Measurements from ENCODE around the gene SUSD6. TPM values are rescaled to one million over a fixed set of nuclear protein-coding genes. Genes with fewer than 3 reads are reported as not detected.

SUSD6 gene
- total and polyA plus RNA-seq, 4 donors, result 16.0 to 75.1 (median 61.0) TPM

DNA sequence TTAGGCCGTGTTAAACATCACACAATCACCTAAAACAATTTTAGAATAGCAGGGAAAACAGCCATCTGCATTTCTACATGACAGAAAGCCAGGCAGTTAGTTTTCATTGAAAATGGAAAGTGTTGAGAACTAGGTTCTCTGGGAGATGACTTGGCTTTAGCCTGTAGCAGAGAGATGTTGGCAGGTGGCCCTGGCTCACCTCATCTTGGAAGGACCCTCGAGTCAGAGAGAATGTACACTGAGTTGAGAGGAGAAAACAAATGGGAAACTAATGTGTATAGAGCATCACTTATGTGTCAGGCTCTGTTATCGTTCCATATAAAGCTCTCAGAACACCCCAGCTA is 51.9 kb downstream of the SUSD6 start:
- ATAC-seq (ENCODE audit: insufficient read depth, low FRiP score), result no peak
- no peak overlapping the region for H3K4me3 ChIP-seq
- WGBS, 2 donors, result 46 to 55% methylated on average over 3 of the region's 3 CpGs
- no peak for TF ChIP-seq CTCF (IDR thresholded peaks at IDR 0.05; ENCODE audit: control extremely low read depth, extremely low read depth)
- H3K27ac ChIP-seq (ENCODE audit: low read depth in 1 of 2, low read length in 1 of 2), result peak overlapping the region in 1 of 2 donors; percentile 83
- H3K36me3 ChIP-seq (ENCODE audit: control insufficient read depth in 4 of 4, insufficient read depth in 4 of 4, low read length in 4 of 4), result peaks cover 0 to 11% (median 9%) of the 10 kb centered on the region in 4 donors
- H3K4me1 ChIP-seq (ENCODE audit: control insufficient read depth in 5 of 5, insufficient read depth in 5 of 5, low read length in 5 of 5), result peaks cover 18 to 55% (median 20%) of the 10 kb centered on the region in 5 donors
- no peaks in the 10 kb centered on the region for H3K27me3 ChIP-seq (ENCODE audit: control insufficient read depth in 3 of 3, insufficient read depth in 3 of 3, low read length in 2 of 3)
- no peaks in the 10 kb centered on the region for H3K9me3 ChIP-seq (ENCODE audit: control insufficient read depth in 4 of 4, insufficient read depth in 3 of 4, low read length in 3 of 4)
- DNase-seq, result no peak
- H3K9ac ChIP-seq (ENCODE audit: insufficient read depth in 1 of 2, low read length in 2 of 2), result peak overlapping the region in 1 of 2 donors; percentile 57

- H3K27ac ChIP-seq (ENCODE audit: low read depth in 1 of 2, low read length in 1 of 2), result no peak overlapping the region
- DNase-seq, result no peak
- no peaks in the 10 kb centered on the region for H3K27me3 ChIP-seq (ENCODE audit: control insufficient read depth in 3 of 3, insufficient read depth in 3 of 3, low read length in 2 of 3)
- peaks cover 18 to 52% (median 20%) of the 10 kb centered on the region in 5 donors for H3K4me1 ChIP-seq (ENCODE audit: control insufficient read depth in 5 of 5, insufficient read depth in 5 of 5, low read length in 5 of 5)
- ATAC-seq (ENCODE audit: insufficient read depth, low FRiP score), result no peak
- no peak overlapping the region for H3K4me3 ChIP-seq
- TF ChIP-seq CTCF (IDR thresholded peaks at IDR 0.05; ENCODE audit: control extremely low read depth, extremely low read depth), result no peak
- H3K36me3 ChIP-seq (ENCODE audit: control insufficient read depth in 4 of 4, insufficient read depth in 4 of 4, low read length in 4 of 4), result peaks cover 0 to 9% (median 6%) of the 10 kb centered on the region in 4 donors
- H3K9me3 ChIP-seq (ENCODE audit: control insufficient read depth in 4 of 4, insufficient read depth in 3 of 4, low read length in 3 of 4), result no peaks in the 10 kb centered on the region
- WGBS, 2 donors, result 48 to 57% methylated on average over 4 of the region's 4 CpGs
- H3K9ac ChIP-seq (ENCODE audit: insufficient read depth in 1 of 2, low read length in 2 of 2), result no peak overlapping the region
Measured at GRCh38 chr14:69664265-69664664, 52.9 kb downstream of the SUSD6 start.

DNA sequence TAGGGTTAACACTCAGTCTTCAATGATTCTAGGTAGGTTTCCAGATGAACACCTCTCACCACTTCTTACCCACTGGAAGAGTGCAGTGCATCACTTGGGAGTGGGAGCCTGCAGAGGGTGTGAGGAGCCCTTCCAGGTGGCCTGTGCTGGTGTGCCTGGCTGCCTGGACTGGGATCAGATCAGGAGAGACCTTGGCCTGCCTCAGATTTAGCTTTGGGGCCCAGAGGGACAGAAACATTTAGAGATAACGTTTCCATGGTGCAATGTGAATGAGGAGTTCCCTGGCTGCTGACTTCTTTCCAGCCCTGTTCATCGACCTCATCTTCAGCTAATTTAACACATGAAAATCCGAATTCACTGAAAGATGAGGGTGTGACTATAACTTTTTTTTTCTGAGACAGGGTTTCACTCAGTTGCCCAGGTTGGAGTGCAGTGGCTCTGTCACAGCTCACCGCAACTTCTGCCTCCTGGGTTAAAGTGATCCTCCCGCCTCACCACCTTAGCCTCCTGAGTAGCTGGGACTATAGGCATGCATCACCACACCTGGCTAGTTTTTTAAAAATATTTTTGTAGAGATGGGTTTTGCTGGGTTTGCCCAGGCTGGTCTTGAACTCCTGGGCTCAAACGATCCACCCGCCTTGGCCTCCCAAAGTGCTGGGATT is 53.6 kb downstream of the SUSD6 start:
- DNase-seq (no peak), ATAC-seq (ENCODE audit: insufficient read depth, low FRiP score) (no peak)
- Histone ChIP-seq H3K9ac (ENCODE audit: insufficient read depth in 1 of 2, low read length in 2 of 2) (no peak overlapping the region), H3K4me3 (no peak overlapping the region), H3K36me3 (ENCODE audit: control insufficient read depth in 4 of 4, insufficient read depth in 4 of 4, low read length in 4 of 4) (peaks cover 0 to 5% (median 2%) of the 10 kb centered on the region in 4 donors), H3K27ac (ENCODE audit: low read depth in 1 of 2, low read length in 1 of 2) (peak overlapping the region; percentile 34 to 56), H3K9me3 (ENCODE audit: control insufficient read depth in 4 of 4, insufficient read depth in 3 of 4, low read length in 3 of 4) (no peaks in the 10 kb centered on the region), H3K27me3 (ENCODE audit: control insufficient read depth in 3 of 3, insufficient read depth in 3 of 3, low read length in 2 of 3) (no peaks in the 10 kb centered on the region), H3K4me1 (ENCODE audit: control insufficient read depth in 5 of 5, insufficient read depth in 5 of 5, low read length in 5 of 5) (peaks cover 18 to 58% (median 22%) of the 10 kb centered on the region in 5 donors)
- no peak for TF ChIP-seq CTCF (IDR thresholded peaks at IDR 0.05; ENCODE audit: control extremely low read depth, extremely low read depth)
- 73 to 86% methylated on average over 7 of the region's 7 CpGs for WGBS, 2 donors

DNA sequence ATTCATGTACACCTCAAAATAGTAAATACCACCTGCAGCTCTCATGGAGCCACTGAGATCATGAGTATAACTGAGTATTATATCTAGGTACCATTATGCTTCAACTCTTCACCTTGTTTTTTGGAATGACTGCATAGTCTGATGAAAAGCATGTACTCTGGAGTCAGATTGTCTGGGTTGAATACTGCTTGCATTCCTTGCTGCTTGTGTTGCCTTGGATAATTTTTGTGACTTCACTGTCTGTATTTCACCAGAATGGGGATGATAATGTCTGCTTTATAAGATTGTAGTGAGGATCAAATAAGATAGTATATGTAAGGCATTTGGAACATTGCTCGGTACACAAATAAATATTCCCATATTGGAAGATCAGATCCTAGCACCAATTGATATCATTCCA is 54.2 kb downstream of the SUSD6 start:
- no peaks in the 10 kb centered on the region for H3K9me3 ChIP-seq (ENCODE audit: control insufficient read depth in 4 of 4, insufficient read depth in 3 of 4, low read length in 3 of 4)
- H3K36me3 ChIP-seq (ENCODE audit: control insufficient read depth in 4 of 4, insufficient read depth in 4 of 4, low read length in 4 of 4), result no peaks in the 10 kb centered on the region
- peak overlapping the region; percentile 37 to 56 for H3K27ac ChIP-seq (ENCODE audit: low read depth in 1 of 2, low read length in 1 of 2)
- DNase-seq (no peak), ATAC-seq (ENCODE audit: insufficient read depth, low FRiP score) (no peak)
- TF ChIP-seq CTCF (IDR thresholded peaks at IDR 0.05; ENCODE audit: control extremely low read depth, extremely low read depth), result no peak
- peaks cover 18 to 65% (median 27%) of the 10 kb centered on the region in 5 donors for H3K4me1 ChIP-seq (ENCODE audit: control insufficient read depth in 5 of 5, insufficient read depth in 5 of 5, low read length in 5 of 5)
- no peak overlapping the region for H3K9ac ChIP-seq (ENCODE audit: insufficient read depth in 1 of 2, low read length in 2 of 2)
- no peaks in the 10 kb centered on the region for H3K27me3 ChIP-seq (ENCODE audit: control insufficient read depth in 3 of 3, insufficient read depth in 3 of 3, low read length in 2 of 3)
- no peak overlapping the region for H3K4me3 ChIP-seq
- 85 to 91% methylated on average over 1 of the region's 1 CpG for WGBS, 2 donors
